HepG2 (cell line): ENCODE results near the gene ZNF773. TPM values are rescaled to one million over a fixed set of nuclear protein-coding genes. Genes with fewer than 3 reads are reported as not detected.

ENCODE experiments used
- CCAR2 ChIP-seq: fragments of 200-400 bp; formaldehyde crosslinking; optimal IDR thresholded peaks from 2 replicates; pipeline ENCODE3; 2018; ENCODE audit warnings: low read depth, mild to moderate bottlenecking, low read length, moderate library complexity
- EEA1 ChIP-seq: sonication (generic); formaldehyde crosslinking; IDR thresholded peaks from 2 replicates; pipeline ENCODE4 v1.5.1; 2020; ENCODE audit warnings: mild to moderate bottlenecking, missing genetic modification reagents, borderline replicate concordance
- HOXA3 ChIP-seq: sonication (generic); formaldehyde crosslinking; IDR thresholded peaks from 2 replicates; pipeline ENCODE4 v1.5.0; 2020; ENCODE audit warnings: missing genetic modification reagents
- KDM2A ChIP-seq: sonication (generic); formaldehyde crosslinking; IDR thresholded peaks from 2 replicates; pipeline ENCODE4 v1.4.0; 2020; ENCODE audit warnings: low read depth, missing genetic modification reagents, borderline replicate concordance
- LCORL ChIP-seq, 2 experiments: fragments of 450-650 bp in 1 of 2; sonication (generic) in 1 of 2; formaldehyde crosslinking in 1 of 2; IDR thresholded peaks; 2 replicates each; pipeline versions ENCODE4 v1.5.0 to v1.6.1; 2017 to 2020; ENCODE audit warnings: antibody characterized with exemption in 1 of 2, missing genetic modification reagents in 1 of 2
- MAFG ChIP-seq: sonication (generic); formaldehyde crosslinking; IDR thresholded peaks from 2 replicates; pipeline ENCODE4 v1.5.1; 2020; ENCODE audit warnings: mild to moderate bottlenecking, missing genetic modification reagents
- MBD4 ChIP-seq: IDR thresholded peaks from 2 replicates; pipeline ENCODE4 v1.6.1; 2012; ENCODE audit warnings: low read length, inconsistent platforms, borderline replicate concordance
- NAIF1 ChIP-seq: sonication (generic); formaldehyde crosslinking; IDR thresholded peaks from 2 replicates; pipeline ENCODE4 v1.5.0; 2020; ENCODE audit warnings: mild to moderate bottlenecking, missing genetic modification reagents, borderline replicate concordance
- NCOA2 ChIP-seq: sonication (generic); formaldehyde crosslinking; IDR thresholded peaks from 2 replicates; pipeline ENCODE4 v1.8.0; 2022; ENCODE audit warnings: inconsistent platforms
- NFYB ChIP-seq: sonication (generic); formaldehyde crosslinking; IDR thresholded peaks from 2 replicates; pipeline ENCODE4 v1.4.0; 2020; ENCODE audit warnings: missing genetic modification reagents
- PAF1 ChIP-seq: IDR thresholded peaks from 2 replicates; pipeline ENCODE4 v1.6.1; 2016; ENCODE audit warnings: missing genetic modification reagents, missing compliant biosample characterization
- TFE3 ChIP-seq: IDR thresholded peaks from 2 replicates; pipeline ENCODE4 v1.6.1; 2016
- ZBTB2 ChIP-seq: sonication (generic); formaldehyde crosslinking; IDR thresholded peaks from 2 replicates; pipeline ENCODE4 v1.8.0; 2022; ENCODE audit warnings: low read depth, missing genetic modification reagents
- ZC3H4 ChIP-seq: sonication (generic); formaldehyde crosslinking; IDR thresholded peaks from 2 replicates; pipeline ENCODE4 v1.4.0; 2020; ENCODE audit warnings: missing genetic modification reagents, borderline replicate concordance
- ZNF12 ChIP-seq: sonication (generic); formaldehyde crosslinking; IDR thresholded peaks from 2 replicates; pipeline ENCODE4 v1.5.0; 2020; ENCODE audit warnings: missing genetic modification reagents
- ZNF142 ChIP-seq: sonication (generic); formaldehyde crosslinking; IDR thresholded peaks from 2 replicates; pipeline ENCODE4 v1.4.0; 2020; ENCODE audit warnings: missing genetic modification reagents
- ZNF530 ChIP-seq: sonication (generic); formaldehyde crosslinking; IDR thresholded peaks from 2 replicates; pipeline ENCODE4 v1.5.0; 2020; ENCODE audit warnings: low read depth, mild to moderate bottlenecking, missing genetic modification reagents
- ZNF704 ChIP-seq: sonication (generic); formaldehyde crosslinking; IDR thresholded peaks from 2 replicates; pipeline ENCODE4 v1.8.1; 2023; ENCODE audit warnings: mild to moderate bottlenecking, inconsistent platforms, moderate library complexity, missing genetic modification reagents, borderline replicate concordance
- polyA plus RNA-seq, 8 experiments: library from polyadenylated mRNA; depleted of rRNA in 3 of 8; stranded (reverse) in 7 of 8; unstranded in 1 of 8; fragments of >200 nt; fragmentation: Illumina TruSeq in 4 of 8; extraction: Trizol in 4 of 8; gene quantifications; 2 replicates each; pipeline versions ENCODE4 v1.2.1 to v1.2.3, GENCODE V29; 2011 to 2016; ENCODE audit warnings: low read depth in 4 of 8, missing spikeins in 1 of 8, mixed read lengths in 1 of 8; ENCODE audit not compliant: insufficient read depth in 1 of 8
- total RNA-seq, 5 experiments: library from RNA; depleted of rRNA; stranded (reverse); fragments of >200 nt; fragmentation: Illumina TruSeq; extraction: Trizol; gene quantifications; 2 replicates each; pipeline ENCODE4 v1.2.3, GENCODE V29; 2016; ENCODE audit warnings: low read depth in 1 of 5

The ZNF773 gene
- total and polyA plus RNA-seq, 2 of the 13 experiments (the other 11 are each of a cell fraction or from before 2014, with no cell fraction given) = 5.7 to 6.7 TPM

- TF ChIP-seq ZBTB2 (CRISPR knock-in tag) = peak; percentile 74
- peak; percentile 25; the same call in 1 of the 2 replicates for TF ChIP-seq NCOA2 (CRISPR knock-in tag)
- TF ChIP-seq ZC3H4 (CRISPR knock-in tag) = no peak
- TF ChIP-seq EEA1 (CRISPR knock-in tag) = 0 out of 2 replicates have a peak, but pooled peaks have one; percentile 23
- TF ChIP-seq ZNF704 (CRISPR knock-in tag) = no peak
- TF ChIP-seq ZNF530 (CRISPR knock-in tag) = no peak
- peak; percentile 81; the same call in 1 of the 2 replicates for TF ChIP-seq NAIF1 (CRISPR knock-in tag)
- no peak for TF ChIP-seq ZNF12 (CRISPR knock-in tag)
- TF ChIP-seq ZNF142 (CRISPR knock-in tag) = 0 out of 2 replicates have a peak, but pooled peaks have one; percentile 56
- TF ChIP-seq PAF1 (CRISPR knock-in tag) = no peak
- TF ChIP-seq CCAR2 = no peak
- no peak for TF ChIP-seq LCORL (IDR thresholded peaks at IDR 0.05)
- TF ChIP-seq LCORL (CRISPR knock-in tag; IDR thresholded peaks at IDR 0.05) = peak; percentile 89
- no peak for TF ChIP-seq MBD4
- peak; percentile 46; the same call in 1 of the 2 replicates for TF ChIP-seq TFE3 (CRISPR knock-in tag)
- peak; percentile 87 for TF ChIP-seq NFYB (CRISPR knock-in tag)
- peak; percentile 85 for TF ChIP-seq KDM2A (CRISPR knock-in tag)
- no peak for TF ChIP-seq MAFG (CRISPR knock-in tag)
- peak; percentile 93 for TF ChIP-seq HOXA3 (CRISPR knock-in tag)
Observed at GRCh38 chr19:57527136-57527881, 27.6 kb downstream of the ZNF773 start, which contains the start of gene ZNF549 (continued).
